H1 (cell line): ENCODE results near the gene PRELID1. TPM values are rescaled to one million over a fixed set of nuclear protein-coding genes. Genes with fewer than 3 reads are reported as not detected.

ENCODE experiments used
- CTCF ChIA-PET: fragments of 300-600 bp; sonication (Branson Sonifier 250); formaldehyde crosslinking; loops from one replicate; lab custom pipeline; 2021; ENCODE audit not compliant: partially characterized antibody; lab: Charles Lee
- POLR2A ChIA-PET: fragments of 300-600 bp; sonication (Branson Sonifier 250); formaldehyde crosslinking; loops from one replicate; lab custom pipeline; 2021; ENCODE audit warnings: inconsistent platforms; ENCODE audit not compliant: partially characterized antibody; lab: Charles Lee
- DNase-seq, 2 experiments: peaks; one replicate each; pipeline versions ENCODE4 v3.0.0 to v3.0.0-alpha.2; 2010 to 2022; ENCODE audit warnings: low spot score in 2 of 2, low read depth in 1 of 2, mixed read lengths in 1 of 2
- FAIRE-seq: peaks from 2 replicates; lab custom pipeline; 2011; peaks lifted over from hg19 to GRCh38; lab: Jason Lieb, UNC
- H2AFZ ChIP-seq: 2 replicates; pipeline ENCODE4 v1.8.1; 2012; ENCODE audit warnings: low read length, inconsistent platforms
- H2AK5ac ChIP-seq: 2 replicates; pipeline ENCODE4 v1.6.1; 2013; ENCODE audit warnings: low read depth, low read length
- H2BK120ac ChIP-seq: replicated peaks from 2 replicates; pipeline ENCODE3; 2013; ENCODE audit warnings: low read depth, low read length, inconsistent platforms
- H2BK12ac ChIP-seq: 2 replicates; pipeline ENCODE4 v1.6.1; 2013; ENCODE audit warnings: low read depth, low read length
- H2BK15ac ChIP-seq: 2 replicates; pipeline ENCODE4 v1.6.1; 2013; ENCODE audit warnings: low read length
- H2BK20ac ChIP-seq: 2 replicates; pipeline ENCODE4 v1.6.1; 2013; ENCODE audit warnings: low read length
- H2BK5ac ChIP-seq: 2 replicates; pipeline ENCODE4 v1.6.1; 2013; ENCODE audit warnings: low read depth, low read length
- H3K14ac ChIP-seq: 2 replicates; pipeline ENCODE4 v1.6.1; 2013; ENCODE audit warnings: inconsistent platforms; ENCODE audit not compliant: insufficient read length
- H3K18ac ChIP-seq: 2 replicates; pipeline ENCODE4 v1.6.1; 2013; ENCODE audit warnings: low read length; ENCODE audit errors: extremely low read depth
- H3K23ac ChIP-seq: 2 replicates; pipeline ENCODE4 v1.6.1; 2013; ENCODE audit warnings: inconsistent platforms; ENCODE audit not compliant: insufficient read length
- H3K23me2 ChIP-seq: 2 replicates; pipeline ENCODE4 v1.6.1; 2013; ENCODE audit warnings: low read depth, low read length
- H3K27ac ChIP-seq: 2 replicates; pipeline ENCODE4 v1.6.1; 2011; ENCODE audit warnings: low read depth, low read length, inconsistent platforms
- H3K27me3 ChIP-seq, 4 experiments: replicated peaks in 1 of 4; 1 replicate in 1 of 4; 2 replicates in 3 of 4; pipeline versions ENCODE4 v1.6.1 to v1.8.1; 2011 to 2013; ENCODE audit warnings: low read length in 3 of 4, mild to moderate bottlenecking in 3 of 4, inconsistent platforms in 2 of 4, mixed read lengths in 2 of 4, moderate library complexity in 1 of 4; ENCODE audit not compliant: control insufficient read depth in 3 of 4, insufficient read depth in 3 of 4; ENCODE audit errors: extremely low read depth in 1 of 4
- H3K36me3 ChIP-seq, 4 experiments: 2 replicates each; pipeline versions ENCODE4 v1.6.1 to v1.8.1; 2011 to 2013; ENCODE audit warnings: mild to moderate bottlenecking in 4 of 4, low read length in 3 of 4, moderate library complexity in 2 of 4, control low read depth in 1 of 4, inconsistent platforms in 1 of 4; ENCODE audit not compliant: insufficient read depth in 4 of 4, control insufficient read depth in 2 of 4
- H3K4ac ChIP-seq: replicated peaks from 2 replicates; pipeline ENCODE3; 2013; ENCODE audit warnings: low read length, low read depth, mixed read lengths, inconsistent platforms; ENCODE audit not compliant: insufficient read length
- H3K4me1 ChIP-seq, 4 experiments: replicated peaks in 1 of 4; 1 replicate in 1 of 4; 2 replicates in 3 of 4; pipeline versions ENCODE4 v1.6.1 to v1.8.1; 2011 to 2013; ENCODE audit warnings: low read length in 3 of 4, inconsistent platforms in 2 of 4, mixed read lengths in 1 of 4; ENCODE audit not compliant: insufficient read depth in 4 of 4, control insufficient read depth in 3 of 4
- H3K4me2 ChIP-seq, 2 experiments: 2 replicates each; pipeline versions ENCODE4 v1.6.1 to v1.8.1; 2011 to 2013; ENCODE audit warnings: low read depth in 2 of 2, low read length in 2 of 2, control low read depth in 1 of 2, inconsistent platforms in 1 of 2, mild to moderate bottlenecking in 1 of 2; ENCODE audit not compliant: insufficient read depth in 1 of 2
- H3K4me3 ChIP-seq, 4 experiments: fragments of 200-600, 300-600 bp in 1 of 4; sonication (generic), shearing (Covaris generic), sonication (Bioruptor Twin) in 1 of 4; 2 replicates each; pipeline versions ENCODE4 v1.5.1 to v1.8.1; 2011 to 2016; ENCODE audit warnings: low read length in 4 of 4, low read depth in 3 of 4, control low read depth in 2 of 4, inconsistent platforms in 2 of 4, mild to moderate bottlenecking in 2 of 4, mixed read lengths in 1 of 4, moderate library complexity in 1 of 4; ENCODE audit not compliant: insufficient read depth in 2 of 4; ENCODE audit errors: extremely low read depth in 1 of 4
- H3K56ac ChIP-seq: replicated peaks from 2 replicates; pipeline ENCODE3; 2013; ENCODE audit warnings: low read depth, mild to moderate bottlenecking, mixed read lengths, low read length, inconsistent platforms; ENCODE audit not compliant: insufficient read length
- H3K79me1 ChIP-seq: 2 replicates; pipeline ENCODE4 v1.6.1; 2013; ENCODE audit warnings: low read depth, low read length, control low read depth
- H3K79me2 ChIP-seq, 2 experiments: 2 replicates each; pipeline versions ENCODE4 v1.6.1 to v1.8.1; 2012 to 2013; ENCODE audit warnings: low read length in 2 of 2, mild to moderate bottlenecking in 2 of 2, inconsistent platforms in 1 of 2; ENCODE audit not compliant: insufficient read depth in 2 of 2, control insufficient read depth in 1 of 2
- H3K9ac ChIP-seq, 4 experiments: replicated peaks in 1 of 4; 1 replicate in 1 of 4; 2 replicates in 3 of 4; pipeline versions ENCODE4 v1.6.1 to v1.8.1; 2011 to 2013; ENCODE audit warnings: low read depth in 3 of 4, low read length in 3 of 4, control low read depth in 2 of 4, mild to moderate bottlenecking in 2 of 4, moderate library complexity in 2 of 4, inconsistent platforms in 1 of 4; ENCODE audit errors: extremely low read depth in 1 of 4
- H3K9me3 ChIP-seq, 2 experiments: 2 replicates each; pipeline versions ENCODE4 v1.6.1 to v1.8.1; 2012 to 2013; ENCODE audit warnings: mild to moderate bottlenecking in 2 of 2, moderate library complexity in 2 of 2, control low read depth in 1 of 2, inconsistent platforms in 1 of 2, low read depth in 1 of 2, low read length in 1 of 2, mixed read lengths in 1 of 2; ENCODE audit not compliant: insufficient read depth in 2 of 2
- H4K20me1 ChIP-seq, 2 experiments: replicated peaks in 1 of 2; 2 replicates each; pipeline versions ENCODE3 to v1.8.1; 2011 to 2013; ENCODE audit warnings: inconsistent platforms in 2 of 2, low read length in 2 of 2, mild to moderate bottlenecking in 1 of 2; ENCODE audit not compliant: insufficient read depth in 2 of 2, control insufficient read depth in 1 of 2
- H4K5ac ChIP-seq: 2 replicates; pipeline ENCODE4 v1.6.1; 2013; ENCODE audit warnings: low read length, low read depth, mixed read lengths, inconsistent platforms; ENCODE audit not compliant: insufficient read length
- H4K8ac ChIP-seq: 2 replicates; pipeline ENCODE4 v1.8.0; 2013; ENCODE audit warnings: mild to moderate bottlenecking, moderate library complexity, low read length, inconsistent platforms; ENCODE audit not compliant: insufficient read depth; ENCODE audit errors: extremely low read depth
- H4K91ac ChIP-seq: replicated peaks from 2 replicates; pipeline ENCODE3; 2013; ENCODE audit warnings: low read length, mixed read lengths, inconsistent platforms; ENCODE audit not compliant: insufficient read length
- BCL11A ChIP-seq, 2 experiments: IDR thresholded peaks; one replicate each; pipeline ENCODE4 v1.6.1; 2011; ENCODE audit warnings: low read depth in 2 of 2, low read length in 2 of 2, mild to moderate bottlenecking in 2 of 2
- CHD1 ChIP-seq: IDR thresholded peaks from 2 replicates; pipeline ENCODE4 v1.6.1; 2012; ENCODE audit warnings: low read depth, low read length, improper control_type of control experiment
- EZH2 ChIP-seq: fragments of 200-600 bp; sonication (generic); IDR thresholded peaks from 2 replicates; pipeline ENCODE4 v1.7.1; 2012; ENCODE audit warnings: low read depth, mild to moderate bottlenecking, moderate library complexity, low read length, inconsistent platforms; ENCODE audit not compliant: severe bottlenecking
- GTF2F1 ChIP-seq: IDR thresholded peaks from 2 replicates; pipeline ENCODE4 v1.6.1; 2012; ENCODE audit warnings: low read depth, low read length, improper control_type of control experiment, borderline replicate concordance
- MAFK ChIP-seq: IDR thresholded peaks from 2 replicates; pipeline ENCODE4 v1.6.1; 2012; ENCODE audit warnings: low read depth, mild to moderate bottlenecking, improper control_type of control experiment, low read length
- RAD21 ChIP-seq, 2 experiments: IDR thresholded peaks in 1 of 2; conservative IDR thresholded peaks in 1 of 2; 2 replicates each; pipeline ENCODE4 v1.6.1; 2011; ENCODE audit warnings: low read depth in 2 of 2, low read length in 2 of 2, improper control_type of control experiment in 1 of 2, inconsistent platforms in 1 of 2, mild to moderate bottlenecking in 1 of 2, moderate library complexity in 1 of 2
- WGBS, 2 experiments: shearing (Covaris generic) in 1 of 2; methylation state at CpG; one replicate each; pipeline versions ENCODE4 v1.1.6 to v1.1.7; 2013 to 2015; ENCODE audit warnings: low lambda C conversion rate in 2 of 2, mixed read lengths in 2 of 2, inconsistent platforms in 1 of 2, low coverage in 1 of 2, missing lambda C conversion rate in 1 of 2; ENCODE audit not compliant: insufficient replicate concordance in 2 of 2, insufficient coverage in 1 of 2, insufficient read length in 1 of 2; ENCODE audit errors: extremely low coverage in 1 of 2, missing lambda C conversion rate in 1 of 2; 5-methylcytosine and 5-hydroxymethylcytosine counted together
- polyA plus RNA-seq, 7 experiments: library from polyadenylated mRNA; depleted of rRNA in 3 of 7; stranded (reverse) in 5 of 7; unstranded in 2 of 7; fragments of >200 nt in 5 of 7; fragments of 200-250 nt in 2 of 7; gene quantifications; 1 replicate in 5 of 7; 2 replicates in 1 of 7; 4 replicates in 1 of 7; pipeline versions ENCODE4 v1.2.1 to v1.2.3, GENCODE V29; 2011 to 2013; ENCODE audit warnings: missing spikeins in 2 of 7, mixed read lengths in 2 of 7
- total RNA-seq: library from RNA; stranded (reverse); fragmentation: NEBNext Ultra II Directional; extraction: Animal tissue kit (Norgen Biotek cat#: 25700); gene quantifications from 2 replicates; pipeline ENCODE4 v1.2.1, GENCODE V29; 2021
- TF ChIP-seq, protein P1 (sequence below): IDR thresholded peaks from 2 replicates; pipeline ENCODE4 v1.6.1; 2011; ENCODE audit warnings: low read length, improper control_type of control experiment
- TF ChIP-seq, protein P2 (sequence below): IDR thresholded peaks from 2 replicates; pipeline ENCODE4 v1.6.1; 2012; ENCODE audit warnings: low read length, inconsistent platforms

Gene PRELID1
- total and polyA plus RNA-seq, 2 of the 8 experiments (the other 6 are each of a cell fraction or from before 2014, with no cell fraction given), result 272 to 428 TPM

DNA sequence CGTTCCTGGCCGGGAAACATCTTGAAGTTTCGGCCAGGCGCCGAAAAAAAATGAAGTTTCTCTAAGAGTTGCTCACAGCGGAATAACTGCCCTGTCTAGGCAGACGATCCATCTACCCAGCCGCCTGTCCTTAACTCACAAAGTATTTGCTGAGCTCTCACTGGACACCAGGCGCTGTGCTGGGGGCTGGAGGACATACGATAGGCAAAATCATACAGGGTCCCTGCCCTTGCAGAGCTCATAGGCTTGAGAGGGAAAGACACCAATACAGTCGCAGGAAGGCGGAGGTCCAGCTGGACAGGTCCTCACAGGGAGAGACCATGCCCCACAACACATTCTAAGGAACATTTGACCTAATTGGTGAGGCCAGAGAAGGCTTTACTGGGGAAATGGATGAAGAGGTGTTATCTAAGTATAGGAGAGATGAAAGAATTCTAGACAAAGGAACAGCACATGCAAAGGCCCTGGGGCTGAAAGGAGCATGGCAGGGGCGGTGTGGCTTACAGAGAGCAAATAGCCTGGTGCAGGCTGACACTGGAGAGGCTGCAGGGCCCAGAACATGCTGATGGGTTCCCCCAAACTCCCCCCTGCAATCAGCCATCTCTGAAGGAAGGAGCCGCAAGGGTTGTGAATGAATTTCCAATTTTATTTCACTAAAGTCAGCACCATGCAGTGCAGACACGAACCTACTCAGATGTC is 10.1 kb downstream of the PRELID1 start:
- H2BK12ac ChIP-seq, result no peak overlapping the region
- DNase-seq (no peak), FAIRE-seq (no peak)
- no peaks in the 10 kb centered on the region for H3K79me2 ChIP-seq
- H2BK120ac ChIP-seq, result no peak overlapping the region
- H2AFZ ChIP-seq, result no peak overlapping the region
- H2BK15ac ChIP-seq, result no peak overlapping the region
- no peak overlapping the region for H2AK5ac ChIP-seq
- H3K23me2 ChIP-seq, result peaks cover 11% of the 10 kb centered on the region
- H3K27ac ChIP-seq, result no peak overlapping the region
- no peak overlapping the region for H2BK20ac ChIP-seq
- no peaks in the 10 kb centered on the region for H3K9me3 ChIP-seq
- H3K23ac ChIP-seq, result no peak overlapping the region
- no peak overlapping the region for H3K4ac ChIP-seq
- H4K20me1 ChIP-seq, result peaks cover 0 to 8% of the 10 kb centered on the region in 2 experiments
- CTCF ChIA-PET, result interaction anchor here (1.0 to 16.6 kb wide), 6 partner anchors 12 to 128 kb away, joined by 3 to 251 read pairs (median 4); no protein-coding TSS in a partner anchor
- POLR2A ChIA-PET, result interaction anchor here (0.6 to 6.0 kb wide), 7 partner anchors 12 to 247 kb away, joined by 3 to 26 read pairs (median 4); partner anchors contain the start of genes PRELID1 and RAB24
- H3K56ac ChIP-seq, result no peak overlapping the region
- H3K18ac ChIP-seq, result no peak overlapping the region
- H2BK5ac ChIP-seq, result no peak overlapping the region
- no peak overlapping the region for H4K5ac ChIP-seq
- 90% methylated on average over 15 of the region's 15 CpGs; no CpG with 5 or more reads in 1 of the 2 experiments for WGBS, 2 experiments
- no peaks in the 10 kb centered on the region for H3K79me1 ChIP-seq
- no peak overlapping the region for H3K9ac ChIP-seq
- no peaks in the 10 kb centered on the region; a peak in 1 of 8 replicates for H3K36me3 ChIP-seq
- H3K4me1 ChIP-seq, result peaks cover 0 to 19% (median 14%) of the 10 kb centered on the region in 4 experiments; a peak in 6 of 7 replicates
- no peak overlapping the region for H4K8ac ChIP-seq
- no peaks in the 10 kb centered on the region for H3K27me3 ChIP-seq
- no peak overlapping the region; a peak in 1 of 4 replicates for H3K4me2 ChIP-seq
- H3K14ac ChIP-seq, result no peak overlapping the region
- no peak overlapping the region for H4K91ac ChIP-seq
- H3K4me3 ChIP-seq, result no peak overlapping the region
- TF ChIP-seq, protein P1, sequence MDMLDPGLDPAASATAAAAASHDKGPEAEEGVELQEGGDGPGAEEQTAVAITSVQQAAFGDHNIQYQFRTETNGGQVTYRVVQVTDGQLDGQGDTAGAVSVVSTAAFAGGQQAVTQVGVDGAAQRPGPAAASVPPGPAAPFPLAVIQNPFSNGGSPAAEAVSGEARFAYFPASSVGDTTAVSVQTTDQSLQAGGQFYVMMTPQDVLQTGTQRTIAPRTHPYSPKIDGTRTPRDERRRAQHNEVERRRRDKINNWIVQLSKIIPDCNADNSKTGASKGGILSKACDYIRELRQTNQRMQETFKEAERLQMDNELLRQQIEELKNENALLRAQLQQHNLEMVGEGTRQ, result no peak
- TF ChIP-seq BCL11A (IDR thresholded peaks at IDR 0.05; ENCODE audit: low read depth in 2 of 2, low read length in 2 of 2) (no peak), EZH2 (no peak), MAFK (no peak), CHD1 (no peak), RAD21 (IDR thresholded peaks at IDR 0.05 in 1 of 2, conservative IDR thresholded peaks at IDR 0.05 in 1 of 2; ENCODE audit: low read depth in 2 of 2, low read length in 2 of 2) (no peak), GTF2F1 (no peak)
- TF ChIP-seq, protein P2, sequence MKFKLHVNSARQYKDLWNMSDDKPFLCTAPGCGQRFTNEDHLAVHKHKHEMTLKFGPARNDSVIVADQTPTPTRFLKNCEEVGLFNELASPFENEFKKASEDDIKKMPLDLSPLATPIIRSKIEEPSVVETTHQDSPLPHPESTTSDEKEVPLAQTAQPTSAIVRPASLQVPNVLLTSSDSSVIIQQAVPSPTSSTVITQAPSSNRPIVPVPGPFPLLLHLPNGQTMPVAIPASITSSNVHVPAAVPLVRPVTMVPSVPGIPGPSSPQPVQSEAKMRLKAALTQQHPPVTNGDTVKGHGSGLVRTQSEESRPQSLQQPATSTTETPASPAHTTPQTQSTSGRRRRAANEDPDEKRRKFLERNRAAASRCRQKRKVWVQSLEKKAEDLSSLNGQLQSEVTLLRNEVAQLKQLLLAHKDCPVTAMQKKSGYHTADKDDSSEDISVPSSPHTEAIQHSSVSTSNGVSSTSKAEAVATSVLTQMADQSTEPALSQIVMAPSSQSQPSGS, result no peak
